Measurements from ENCODE around the gene IPO9.
"Not testable (repeated sequence)": the region's sequence is repeated elsewhere in the genome, so short reads cannot be mapped to it uniquely, and the experiment has no call there.

Gene IPO9

DNA sequence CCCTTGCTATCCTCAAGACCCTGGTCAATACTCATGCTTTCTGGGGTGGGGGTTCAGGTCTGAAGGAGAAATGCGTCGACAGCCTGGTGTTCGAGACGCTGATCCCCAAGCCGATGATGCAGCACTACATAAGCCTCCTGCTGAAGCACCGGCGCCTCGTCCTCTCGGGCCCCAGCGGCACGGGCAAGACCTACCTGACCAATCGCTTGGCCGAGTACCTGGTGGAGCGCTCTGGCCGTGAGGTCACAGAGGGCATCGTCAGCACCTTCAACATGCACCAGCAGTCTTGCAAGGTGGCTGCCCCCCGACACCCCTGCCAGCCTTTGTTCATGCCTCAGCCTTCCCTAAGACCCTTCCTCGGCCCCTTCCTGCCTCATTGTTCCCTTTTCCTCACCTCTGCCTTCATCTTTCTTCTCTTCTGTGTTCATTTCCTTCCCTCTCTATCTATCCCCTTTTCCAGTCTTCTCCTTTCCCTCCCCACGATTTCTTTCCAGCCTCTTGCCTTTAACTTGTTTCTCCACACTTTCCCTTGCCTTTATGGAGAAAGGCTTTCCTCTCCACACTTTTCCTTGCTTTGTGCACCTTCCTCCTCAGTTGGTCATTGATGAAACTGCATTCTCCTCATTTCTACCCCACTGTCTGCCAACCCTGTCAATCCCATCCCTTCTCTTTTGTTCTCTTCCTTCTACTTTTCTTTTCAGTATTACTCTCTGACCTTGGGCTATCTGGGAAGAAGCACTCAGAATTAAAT, 18.3 kb upstream of the IPO9 start:
- no peak for DNase-seq

DNA sequence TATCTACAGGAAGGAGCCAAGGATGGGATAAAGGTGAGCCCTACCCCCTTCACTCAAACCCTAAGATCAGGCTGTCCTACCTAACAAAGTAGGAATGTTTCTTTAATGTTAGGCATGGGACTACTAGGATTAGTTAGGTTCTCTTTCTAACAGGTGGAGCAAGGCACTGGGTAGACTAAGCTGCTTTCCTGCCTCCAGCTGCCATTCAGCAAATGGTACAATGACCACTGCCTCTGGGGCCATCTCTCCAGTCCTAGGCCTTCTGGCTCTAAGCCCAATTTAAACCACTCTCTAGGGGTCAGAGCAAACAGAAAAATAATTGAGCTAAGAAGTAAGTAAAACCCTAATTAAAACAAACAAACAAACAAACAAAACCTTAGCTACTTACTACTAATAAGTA, 15.7 kb upstream of the IPO9 start:
- DNase-seq, result no peak

DNA sequence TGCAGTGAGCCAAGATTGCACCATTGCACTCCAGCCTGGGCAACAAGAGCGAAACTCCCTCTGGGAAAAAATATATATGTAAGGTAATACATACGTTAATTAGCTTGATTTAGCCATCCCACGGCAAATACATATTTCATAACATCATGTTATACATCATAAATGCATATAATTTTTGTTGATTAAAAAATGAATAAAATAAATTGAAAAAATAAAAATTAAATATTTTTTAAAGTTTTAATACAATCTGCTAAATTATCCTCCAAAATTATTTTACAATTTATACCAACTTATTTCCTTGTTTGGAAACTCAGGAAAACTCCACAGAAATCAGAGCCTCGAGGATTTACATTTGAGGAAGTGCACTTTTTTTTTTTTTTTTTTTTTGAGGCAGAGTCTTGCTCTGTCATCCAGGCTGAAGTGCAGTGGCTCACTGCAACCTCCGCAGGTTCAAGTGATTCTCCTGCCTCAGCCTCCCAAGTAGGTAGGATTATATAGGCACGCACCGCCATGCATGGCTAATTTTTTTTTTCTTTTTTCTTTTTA, 12.6 kb upstream of the IPO9 start:
- no peak for DNase-seq

DNA sequence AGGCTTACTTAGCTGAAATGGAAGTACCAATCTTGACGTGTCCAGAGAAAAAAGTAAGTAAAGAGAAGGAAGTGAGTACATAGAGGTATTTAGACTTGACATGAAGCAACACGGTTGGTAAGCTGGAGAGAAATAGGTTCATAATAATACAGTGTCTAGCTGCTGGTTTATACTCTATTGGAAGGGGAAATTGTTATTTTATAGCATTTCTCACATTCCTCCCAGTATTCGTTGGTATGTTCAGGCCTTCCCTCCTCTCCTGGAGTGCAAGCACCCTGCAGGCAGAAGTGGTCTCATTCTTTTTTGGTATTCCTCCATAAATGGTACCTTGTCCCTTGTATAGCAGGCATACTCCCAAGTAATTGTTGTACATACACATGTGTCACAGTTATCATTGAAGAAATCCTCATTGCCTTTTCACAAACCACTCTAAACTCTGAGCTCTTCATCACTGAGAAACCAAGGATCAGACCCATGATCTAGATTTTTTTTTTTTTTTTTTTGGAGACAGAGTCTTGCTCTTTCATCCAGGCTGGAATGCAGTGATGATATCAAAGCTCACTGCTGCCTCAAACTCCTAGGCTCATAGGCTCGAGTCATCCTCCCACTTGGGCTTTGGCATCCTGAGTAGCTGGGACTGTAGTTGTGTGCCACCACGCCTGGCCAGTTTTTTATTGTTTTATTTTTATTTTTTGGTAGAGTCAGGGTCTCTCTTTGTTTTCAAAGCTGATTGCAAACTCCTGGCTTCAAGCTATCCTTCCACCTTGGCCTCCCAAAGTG, 9.8 kb upstream of the IPO9 start:
- no peak for DNase-seq

DNA sequence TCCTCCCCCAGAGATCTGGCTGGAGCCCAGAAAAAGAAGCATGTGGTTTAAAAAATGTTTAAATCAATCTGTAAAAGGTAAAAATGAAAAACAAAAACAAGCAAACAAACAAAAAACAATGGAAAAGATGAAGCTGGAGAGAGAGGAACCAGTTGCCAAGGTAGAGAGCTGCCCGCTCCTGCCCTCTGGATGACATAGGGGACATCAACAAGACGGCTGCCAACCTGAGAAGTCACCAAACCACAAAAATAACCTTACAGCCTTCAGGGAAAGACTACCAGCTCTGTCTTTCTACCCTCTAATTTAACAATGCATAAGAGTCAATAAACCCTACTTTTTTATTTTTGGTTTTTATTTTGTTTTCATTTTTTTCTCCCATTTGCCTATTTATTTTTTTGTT, 8.5 kb upstream of the IPO9 start:
- no peak for DNase-seq

DNA sequence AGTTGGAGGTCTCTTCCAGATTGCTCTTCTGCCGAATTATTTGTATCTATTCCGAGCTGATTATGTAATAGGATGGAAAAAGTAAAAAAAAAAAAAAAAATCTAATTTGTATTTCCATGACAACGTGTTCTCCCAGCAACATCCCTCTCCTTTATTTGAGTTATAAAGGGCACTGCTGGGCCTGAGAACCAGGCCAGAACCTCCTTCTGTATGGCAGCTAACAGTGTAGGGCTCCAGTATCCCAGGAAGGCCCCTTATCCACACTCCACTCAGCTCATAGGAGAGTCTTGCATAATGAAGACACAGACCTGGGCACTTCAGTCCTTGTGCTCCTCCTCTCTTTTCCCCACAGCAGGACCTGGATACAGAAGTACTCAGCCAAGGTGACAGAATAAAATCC, 3.7 kb upstream of the IPO9 start:
- no peak for DNase-seq

DNA sequence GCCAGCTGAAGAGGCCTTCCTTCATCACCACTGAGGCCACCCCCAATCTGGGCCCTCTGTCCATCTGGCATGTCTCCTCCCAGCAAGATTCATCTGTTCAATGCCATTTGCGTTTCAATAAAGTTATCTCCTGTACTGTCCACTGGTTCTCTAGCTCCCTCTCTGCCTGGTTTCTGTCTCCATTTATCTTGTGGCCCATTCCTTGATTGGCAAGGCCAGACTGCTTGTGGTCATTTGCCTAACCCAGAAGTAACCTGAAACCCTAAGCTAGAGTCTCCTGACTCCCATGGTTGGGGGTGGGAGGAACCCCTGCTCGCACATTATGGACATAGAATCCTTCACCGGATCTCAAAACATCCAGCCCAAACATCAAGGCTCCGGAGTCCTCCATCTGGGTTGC, 2.1 kb upstream of the IPO9 start:
- no peak for DNase-seq

DNA sequence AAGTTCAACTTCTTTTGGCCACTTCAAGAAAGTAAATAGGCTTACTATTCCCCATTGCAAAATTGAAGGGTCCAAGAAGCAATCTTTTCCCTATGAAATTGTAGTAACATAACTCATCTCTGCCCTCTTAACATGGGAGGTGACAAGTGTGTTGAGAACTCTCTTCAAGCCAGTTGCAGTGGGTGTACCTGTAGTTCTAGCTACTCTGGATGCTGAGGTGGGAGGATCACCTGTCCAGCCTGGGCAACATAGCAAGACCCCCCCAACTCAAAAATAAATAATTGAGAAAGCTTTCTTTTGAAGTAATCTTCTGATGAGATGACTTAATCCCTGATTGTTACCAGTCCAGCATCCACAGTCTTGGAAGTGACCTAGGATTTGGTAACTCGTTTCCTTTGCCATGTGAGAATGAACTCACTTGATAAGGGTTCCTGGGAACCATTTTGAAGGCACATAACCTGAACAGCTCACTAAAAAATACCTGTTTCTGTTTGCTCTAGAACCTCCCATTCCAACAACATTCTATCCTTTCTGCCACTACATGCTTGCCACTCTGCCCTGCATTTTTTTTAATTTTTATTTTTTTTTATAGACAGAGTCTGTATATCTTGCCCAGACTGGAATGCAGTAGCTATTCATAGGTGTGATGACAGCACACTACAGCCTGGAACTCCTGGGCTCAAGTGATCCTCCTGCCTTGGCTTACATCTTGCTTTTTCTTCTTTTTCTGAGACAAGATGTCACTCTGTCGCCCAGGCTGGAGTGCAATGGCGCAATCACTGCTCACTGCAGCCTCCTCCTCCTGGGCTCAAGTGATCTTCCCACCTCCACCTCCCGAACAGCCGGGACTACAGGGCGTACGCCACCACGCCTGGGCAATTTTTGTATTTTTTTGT, 1.4 kb upstream of the IPO9 start:
- DNase-seq, result no peak

DNA sequence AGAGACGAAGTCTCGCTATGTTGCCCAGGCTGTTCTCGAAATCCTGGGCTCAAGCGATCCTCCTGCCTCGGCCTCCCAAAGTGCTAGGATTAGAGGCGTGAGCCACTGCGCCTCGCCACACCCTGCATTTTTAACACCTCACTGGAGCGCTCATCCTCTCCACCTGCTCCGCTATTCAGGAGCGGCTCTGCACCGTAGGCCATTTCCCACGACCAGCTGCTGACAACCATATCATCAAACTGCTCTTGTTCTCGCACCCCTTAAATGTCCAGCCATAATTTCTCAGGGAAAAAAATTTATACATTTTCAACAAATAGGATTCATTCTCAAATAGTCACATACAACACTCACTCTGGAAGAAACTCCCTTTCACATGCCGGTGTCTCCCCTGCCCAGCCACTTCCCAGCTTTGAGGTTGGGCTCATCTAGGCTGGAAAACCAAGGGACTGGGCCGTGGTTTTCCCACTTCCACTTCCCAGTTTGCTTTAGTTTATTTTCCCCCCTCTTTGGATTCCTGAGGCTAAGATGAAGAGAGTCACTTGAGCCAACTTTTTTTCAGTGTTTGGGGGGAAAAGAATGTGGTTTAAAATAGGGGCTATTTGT, 639 bp upstream of the IPO9 start:
- no peak for DNase-seq

DNA sequence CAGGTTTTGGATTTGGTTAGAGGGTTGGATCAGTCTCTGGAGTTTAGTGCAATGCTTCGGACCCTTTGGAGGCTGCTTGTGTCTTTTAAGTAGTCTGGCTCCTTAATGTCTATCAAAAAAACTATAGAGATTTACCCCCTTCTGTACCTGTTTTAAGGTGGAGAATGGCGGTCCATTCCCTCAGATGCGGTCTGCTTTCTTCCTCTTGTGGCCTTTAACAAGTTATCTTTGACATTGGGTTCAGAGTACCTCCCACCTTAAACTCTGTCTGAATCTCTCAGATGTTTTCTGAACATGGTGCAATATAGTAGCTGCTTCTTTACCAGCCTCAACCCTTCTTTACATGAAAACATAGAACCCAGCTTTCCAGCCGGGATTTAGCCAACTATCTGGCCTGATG, 2.4 kb downstream of the IPO9 start:
- DNase-seq, result no peak

DNA sequence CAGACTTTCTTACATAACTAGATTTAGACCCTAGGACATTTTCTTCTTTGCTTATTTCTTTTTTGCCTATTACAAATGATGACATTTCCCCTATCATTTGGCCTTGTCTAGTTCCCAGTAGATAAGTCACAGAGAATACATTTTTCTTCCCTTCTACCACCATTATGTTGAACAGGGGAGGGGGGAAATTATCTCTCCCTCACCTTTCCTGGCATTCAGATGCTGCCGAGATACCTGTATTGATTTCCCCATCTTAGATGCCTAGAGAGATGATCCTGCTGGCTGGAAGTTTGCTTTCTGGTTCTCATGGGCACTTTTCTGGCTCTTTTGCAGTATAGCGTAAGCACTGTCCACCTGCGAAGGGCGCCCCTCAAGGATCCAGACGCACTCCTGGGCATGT, 5.7 kb downstream of the IPO9 start:
- DNase-seq, result no peak

DNA sequence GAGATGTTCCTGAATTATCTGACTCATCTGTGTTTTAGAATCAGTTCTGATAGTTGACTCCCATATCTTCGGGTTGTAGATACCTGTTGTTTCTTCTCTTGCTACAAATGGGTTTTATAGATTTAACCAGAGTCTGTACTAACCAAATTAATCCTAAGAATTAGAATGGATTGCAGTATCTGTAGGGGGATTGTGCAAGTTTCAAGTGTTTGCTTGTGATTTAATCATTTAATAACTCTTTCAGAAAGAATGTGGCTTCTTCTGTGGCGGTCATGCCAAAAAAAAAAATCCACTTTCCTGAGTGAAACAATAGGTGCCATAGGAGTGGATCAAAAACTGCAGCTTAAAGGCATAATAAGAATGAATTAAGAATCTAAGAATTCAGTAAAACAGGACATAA, 9.4 kb downstream of the IPO9 start:
- DNase-seq, result no peak

DNA sequence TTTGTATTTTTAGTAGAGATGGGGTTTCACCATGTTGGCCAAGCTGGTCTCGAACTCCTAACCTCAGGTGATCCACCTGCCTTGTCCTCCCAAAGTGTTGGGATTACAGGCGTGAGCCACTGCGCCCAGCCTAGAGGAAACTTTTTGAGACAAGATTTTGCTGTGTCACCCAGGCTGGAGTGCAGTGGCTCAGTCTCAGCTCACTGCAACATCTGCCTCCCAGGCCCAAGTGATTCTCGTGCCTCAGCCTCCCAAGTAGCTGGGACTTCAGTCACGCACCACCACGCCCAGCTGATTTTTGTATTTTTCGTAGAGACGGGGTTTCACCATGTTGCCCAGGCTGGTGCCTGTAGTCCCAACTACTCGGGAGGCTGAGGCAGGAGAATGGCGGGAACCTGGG, 10.1 kb downstream of the IPO9 start:
- not testable (repeated sequence) for DNase-seq

DNA sequence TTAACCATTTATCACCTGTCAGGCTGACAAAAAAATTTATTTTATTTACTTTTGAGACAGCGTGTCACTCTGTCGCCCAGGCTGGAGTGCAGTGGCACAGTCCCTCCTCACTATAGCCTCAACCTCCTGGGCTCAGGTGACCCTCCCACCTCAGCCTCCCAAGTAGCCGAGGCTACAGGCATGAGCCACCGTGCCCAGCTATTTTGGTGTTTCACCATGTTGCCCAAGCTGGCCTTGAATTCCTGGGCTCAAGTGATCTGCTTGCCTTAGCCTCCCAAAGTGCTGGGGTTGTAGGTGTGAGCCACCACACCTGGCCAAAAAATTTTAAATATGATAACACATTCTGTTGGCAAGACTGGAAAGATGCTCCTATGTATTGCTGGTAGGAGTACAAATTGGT, 11.1 kb downstream of the IPO9 start:
- no peak for DNase-seq

DNA sequence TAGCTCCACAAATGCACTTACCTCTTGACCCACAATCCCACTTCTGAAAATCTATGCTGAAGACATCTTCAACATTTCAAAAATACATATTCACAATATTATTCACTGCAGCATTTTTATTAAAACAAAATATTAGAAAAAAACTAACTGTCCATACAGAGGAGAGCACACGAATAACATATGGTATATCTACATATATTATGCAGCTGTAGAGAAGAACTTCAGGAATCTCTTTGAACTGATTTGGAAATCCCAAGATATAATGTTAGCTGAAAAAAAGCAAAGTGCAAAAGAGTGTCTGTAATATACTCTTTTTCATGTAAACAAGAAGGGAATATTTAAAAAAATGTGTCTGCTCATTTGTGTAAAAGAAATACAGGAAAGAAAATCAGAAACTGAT, 11.5 kb downstream of the IPO9 start:
- DNase-seq, result no peak

DNA sequence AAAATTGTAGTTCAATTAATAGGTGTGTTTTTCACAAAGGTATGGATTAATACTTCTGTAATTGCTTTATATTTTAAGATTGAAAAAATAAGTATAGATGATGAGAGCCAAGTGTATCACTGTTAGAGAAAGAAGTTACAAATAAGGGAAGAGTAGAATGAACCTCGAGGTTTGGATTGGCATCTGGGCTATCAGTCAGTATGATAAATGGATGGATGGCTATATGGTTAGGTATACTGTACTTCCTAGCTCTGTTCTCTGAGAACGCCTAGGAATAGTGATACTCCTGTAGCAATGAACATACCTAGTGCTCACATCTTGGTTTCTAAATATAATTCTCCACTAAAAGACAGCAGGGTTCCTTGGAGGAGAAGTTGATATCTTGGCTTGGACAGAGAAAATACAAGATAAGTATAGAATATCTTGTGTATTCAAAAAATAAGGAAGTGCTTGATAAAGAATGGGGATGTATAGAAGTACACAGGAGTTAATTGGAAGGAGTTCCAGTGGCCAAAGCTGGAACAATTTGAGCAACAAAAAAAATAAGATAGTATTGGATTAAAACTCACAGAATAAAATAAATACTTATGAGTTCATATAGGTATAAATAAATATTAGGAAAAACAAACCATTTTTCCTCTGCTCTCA, 12.4 kb downstream of the IPO9 start:
- no peak for DNase-seq

DNA sequence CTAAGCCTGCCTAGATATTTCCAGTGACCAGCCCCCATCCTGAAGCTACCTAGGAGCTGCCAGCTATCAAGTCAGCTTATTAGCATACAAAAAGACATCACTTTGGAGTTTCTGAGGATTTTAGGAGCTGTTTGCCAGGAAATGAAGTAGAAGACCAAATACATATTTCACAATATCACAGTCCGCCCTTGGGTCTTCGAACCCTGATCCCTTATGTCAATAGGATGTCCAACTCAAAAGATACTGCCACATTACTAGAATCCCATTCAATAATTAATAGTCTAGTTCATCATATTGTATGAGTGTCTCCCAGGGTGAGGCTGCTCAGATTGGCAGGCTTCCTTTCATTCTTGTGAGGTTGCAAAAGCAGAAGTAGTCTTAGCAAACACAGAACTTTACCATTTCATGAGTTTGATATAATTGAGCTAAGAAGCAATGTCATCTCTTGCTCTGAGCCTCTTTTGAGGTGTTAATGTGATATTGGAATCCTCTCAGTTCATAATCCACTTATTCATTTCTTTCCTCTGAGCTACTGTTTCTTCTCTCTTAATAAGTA, 13.6 kb downstream of the IPO9 start:
- DNase-seq, result no peak

DNA sequence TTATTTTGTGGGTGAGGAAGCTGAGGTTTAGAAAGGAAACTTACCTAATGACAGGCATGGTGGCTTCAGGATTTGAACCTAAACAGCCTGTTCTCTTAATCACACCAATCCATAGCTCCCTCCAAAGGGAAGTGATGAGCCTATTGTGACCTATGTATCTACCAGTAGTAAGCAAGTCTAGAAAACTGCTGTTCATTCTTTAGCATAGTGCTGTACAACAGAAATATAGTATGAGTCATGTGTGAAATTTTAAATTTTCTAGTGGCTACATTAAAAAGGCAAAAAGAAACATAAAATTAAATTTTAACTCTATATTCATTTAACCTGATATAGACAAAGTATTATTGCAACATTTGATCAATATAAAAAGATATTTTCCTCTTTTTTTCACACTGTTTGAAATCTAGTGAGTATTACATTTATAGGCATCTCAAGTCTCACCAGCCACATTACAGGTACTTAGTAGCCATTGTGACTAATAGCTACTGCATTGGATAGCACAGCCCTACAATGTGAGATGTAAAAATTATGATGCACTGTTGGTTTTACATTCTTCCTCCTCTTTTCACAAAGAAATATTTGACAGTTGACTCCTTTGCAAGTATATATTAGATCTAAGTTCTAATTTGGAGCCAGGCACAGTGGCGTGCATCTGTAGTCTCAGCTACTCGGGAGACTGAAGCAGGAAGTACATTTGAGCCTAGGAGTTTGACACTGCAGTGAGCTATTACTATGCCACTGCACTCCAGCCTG, 16.6 kb downstream of the IPO9 start:
- no peak for DNase-seq

DNA sequence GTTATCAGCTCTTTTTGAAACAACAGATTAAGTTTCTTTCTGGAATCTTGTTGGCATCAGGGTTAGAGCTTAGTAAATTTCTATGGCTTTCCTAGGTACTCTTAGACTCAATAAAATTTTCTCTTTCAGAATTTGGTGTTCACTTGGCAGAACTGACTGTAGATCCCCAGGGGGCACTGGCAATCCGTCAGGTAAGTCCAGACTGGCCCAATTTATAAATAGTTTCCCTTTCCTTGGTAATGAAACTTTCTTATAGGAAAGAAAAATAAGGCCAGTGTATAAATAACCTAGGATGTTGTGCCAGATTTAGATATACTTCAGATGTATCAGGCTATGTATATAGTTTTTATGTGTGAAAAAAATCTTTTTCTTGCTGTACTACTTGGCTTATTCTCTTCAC, 18.2 kb downstream of the IPO9 start:
- no peak for DNase-seq

DNA sequence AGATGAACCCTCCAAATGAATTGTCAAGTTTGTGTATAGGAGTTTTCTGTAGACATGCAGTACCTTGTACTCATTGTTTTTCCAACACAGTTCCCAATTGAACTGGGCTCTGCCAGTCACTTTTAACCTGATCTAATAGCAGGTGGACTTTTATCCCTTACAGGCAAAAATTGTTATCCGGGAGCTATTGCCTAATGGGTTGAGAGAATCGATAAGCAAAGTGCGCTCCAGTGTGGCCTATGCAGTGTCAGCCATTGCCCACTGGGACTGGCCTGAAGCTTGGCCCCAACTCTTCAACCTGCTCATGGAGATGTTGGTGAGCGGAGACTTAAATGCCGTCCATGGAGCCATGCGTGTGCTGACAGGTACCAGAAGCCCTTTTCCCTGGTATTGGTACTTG, 19.3 kb downstream of the IPO9 start:
- no peak for DNase-seq

DNA sequence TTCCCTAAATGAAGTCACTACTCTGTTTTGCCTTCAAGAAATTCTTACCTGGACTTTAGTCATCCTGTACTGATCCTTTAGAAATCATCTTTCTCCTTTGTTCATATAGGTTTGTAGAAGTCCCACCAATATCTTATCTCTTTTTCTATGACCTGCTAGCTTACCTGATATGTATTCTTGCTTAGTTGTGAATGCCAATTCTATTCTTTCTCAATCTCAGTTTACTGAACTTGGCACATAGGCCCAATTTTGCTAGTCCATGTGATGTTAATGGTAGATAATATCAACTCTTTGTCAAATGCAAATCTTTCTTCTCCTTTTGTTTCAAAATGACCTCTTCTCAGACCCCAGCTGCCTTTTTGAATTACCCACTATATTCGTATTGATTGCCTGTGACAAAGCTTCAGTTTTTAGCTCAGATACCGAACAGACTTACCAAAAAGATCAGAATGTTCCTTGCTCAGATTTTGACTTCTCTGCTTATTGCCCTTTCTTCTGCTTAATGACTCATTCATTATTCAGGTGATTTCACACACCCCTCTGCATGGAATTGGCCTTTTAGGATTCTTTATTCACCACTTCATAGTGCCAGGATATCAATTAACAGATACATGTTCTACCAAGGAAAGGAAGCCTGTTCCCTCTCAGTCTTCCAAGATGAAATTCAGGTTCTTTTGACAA, 20.6 kb downstream of the IPO9 start:
- no peak for DNase-seq

Data from NCI-H1436 treated with DMSO at 0.1 percent for 48 hours (cell line).